ENCODE results near the gene AMOTL1.

Gene AMOTL1

DNA sequence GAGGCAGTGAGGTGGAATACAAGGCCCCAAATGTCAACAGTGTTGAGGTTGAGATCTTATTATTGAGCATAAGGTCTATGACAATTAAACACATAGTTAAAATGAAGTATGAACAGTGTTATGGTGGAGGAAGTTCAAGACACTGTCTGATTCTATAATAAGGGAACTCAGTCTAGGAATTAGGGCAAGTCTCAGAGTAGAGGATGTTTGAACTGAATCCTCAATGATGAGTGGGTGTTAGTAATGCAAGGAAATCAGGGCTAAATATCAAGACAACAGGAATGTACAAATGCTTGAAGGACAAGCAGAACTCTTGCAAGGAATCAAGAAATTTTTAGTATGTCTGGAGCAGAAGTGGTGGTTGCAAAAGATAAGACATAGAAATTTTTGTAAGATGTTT is 152.2 kb downstream of the AMOTL1 start:
- no peak for DNase-seq (ENCODE audit: low read depth in 1 of 2, low spot score in 1 of 2)

GRCh38 chr11:94922321-94923003 is 154.3 kb downstream of the AMOTL1 start:
- no peak for DNase-seq (ENCODE audit: low read depth in 1 of 2, low spot score in 1 of 2)

GRCh38 chr11:94923004-94923334 is 154.8 kb downstream of the AMOTL1 start:
- DNase-seq (ENCODE audit: low read depth in 1 of 2, low spot score in 1 of 2): no peak

GRCh38 chr11:94924171-94924572 is 156.0 kb downstream of the AMOTL1 start:
- DNase-seq (ENCODE audit: low read depth in 1 of 2, low spot score in 1 of 2): no peak

- DNase-seq (ENCODE audit: low read depth in 1 of 2, low spot score in 1 of 2): no peak
Observed at GRCh38 chr11:94924612-94925011, 156.5 kb downstream of the AMOTL1 start.

- DNase-seq (ENCODE audit: low read depth in 1 of 2, low spot score in 1 of 2): no peak
Observed at GRCh38 chr11:94925422-94926270, 157.5 kb downstream of the AMOTL1 start.

DNA sequence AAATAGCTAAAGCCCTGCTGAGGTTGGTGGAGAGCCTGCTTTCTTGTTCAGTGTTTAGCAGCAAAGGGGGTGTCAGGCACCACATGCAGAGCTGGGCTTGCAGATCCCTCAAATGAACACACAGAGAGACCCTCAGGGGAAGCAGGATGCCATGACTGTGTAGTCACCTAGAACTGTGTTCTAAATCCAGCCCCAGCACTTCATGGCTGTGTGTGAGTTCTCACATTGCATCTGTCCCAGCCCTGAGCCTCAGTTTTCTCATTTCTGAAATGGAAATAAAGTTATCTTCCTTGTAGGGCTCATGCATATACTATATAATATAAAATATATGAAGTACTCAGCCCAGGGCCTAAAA is 158.1 kb downstream of the AMOTL1 start:
- no peak for DNase-seq (ENCODE audit: low read depth in 1 of 2, low spot score in 1 of 2)

Data from stimulated activated CD4-positive, alpha-beta T cell treated with anti-CD3 and anti-CD28 coated beads, Interleukin-15, amount 100 ng/mL, for 1 hour (primary cell).